Ishikawa (cell line): ENCODE data around the gene AGXT.

Experiments
- EP300 ChIP-seq: IDR thresholded peaks from 2 replicates; pipeline ENCODE4 v1.6.1; 2012; ENCODE audit warnings: borderline replicate concordance
- REST ChIP-seq: IDR thresholded peaks from 2 replicates; pipeline ENCODE4 v1.6.1; 2012; ENCODE audit warnings: low read depth, mild to moderate bottlenecking
- TEAD4 ChIP-seq: IDR thresholded peaks from 2 replicates; pipeline ENCODE4 v1.6.1; 2012
- USF1 ChIP-seq: IDR thresholded peaks from 2 replicates; pipeline ENCODE4 v1.6.1; 2012

- TF ChIP-seq EP300 (no peak), TEAD4 (no peak), USF1 (no peak), REST (no peak)
Observed at GRCh38 chr2:240858321-240858720, 10.3 kb upstream of the AGXT start.
